K562 (cell line): ENCODE data around the gene GOLGA8B.

Source experiments
- CBFB ChIP-seq: sonication (generic); formaldehyde crosslinking; IDR thresholded peaks from 2 replicates; pipeline ENCODE4 v1.4.0; 2020; ENCODE audit warnings: mild to moderate bottlenecking, missing genetic modification reagents
- POLR2AphosphoS5 ChIP-seq: IDR thresholded peaks from 2 replicates; pipeline ENCODE4 v1.6.1; 2011; ENCODE audit warnings: mild to moderate bottlenecking, low read depth, low read length, moderate library complexity; ENCODE audit not compliant: control insufficient read depth, insufficient read depth
- TFAM ChIP-seq: fragments of 250-450 bp; sonication (Bioruptor Pico); conservative IDR thresholded peaks from 2 replicates; pipeline ENCODE4 v1.5.0; 2021; ENCODE audit warnings: mild to moderate bottlenecking, moderate library complexity
- XRCC3 ChIP-seq: fragments of 450-650 bp; IDR thresholded peaks from 2 replicates; pipeline ENCODE4 v1.6.1; 2017; ENCODE audit warnings: mild to moderate bottlenecking, moderate library complexity
- ZNF23 ChIP-seq: fragments of 250-450 bp; sonication (Bioruptor Pico); IDR thresholded peaks from 2 replicates; pipeline ENCODE4 v1.4.0; 2020; ENCODE audit warnings: mild to moderate bottlenecking

- TF ChIP-seq TFAM (CRISPR knock-in tag) (no peak), CBFB (CRISPR knock-in tag) (no peak), ZNF23 (CRISPR knock-in tag) (no peak), POLR2AphosphoS5 (no peak), XRCC3 (no peak)
These were observed 35.7 kb upstream of the GOLGA8B start for GRCh38 chr15:34619151-34619550.
